Osteoblast (primary cell): ENCODE results near the gene TRIM65. TPM values are rescaled to one million over a fixed set of nuclear protein-coding genes. Genes with fewer than 3 reads are reported as not detected.
"Not testable (repeated sequence)": the region's sequence is repeated elsewhere in the genome, so short reads cannot be mapped to it uniquely, and the experiment has no call there.

Experiments
- DNase-seq: peaks from one replicate; pipeline ENCODE4 v3.0.0; 2011; ENCODE audit warnings: low spot score, mixed read lengths; ENCODE audit not compliant: insufficient read length; ENCODE audit errors: missing footprints
- H2AFZ ChIP-seq: 2 replicates; pipeline ENCODE4 v1.6.0; 2011; ENCODE audit warnings: mild to moderate bottlenecking, low read length
- H3K27ac ChIP-seq: 2 replicates; pipeline ENCODE4 v1.5.1; 2011; ENCODE audit warnings: mild to moderate bottlenecking, low read depth, low read length, moderate library complexity
- H3K27me3 ChIP-seq: 2 replicates; pipeline ENCODE4 v1.6.0; 2012; ENCODE audit warnings: mild to moderate bottlenecking, control low read depth, inconsistent platforms, low read length, moderate library complexity; ENCODE audit not compliant: insufficient read depth
- H3K36me3 ChIP-seq: 2 replicates; pipeline ENCODE4 v1.5.1; 2011; ENCODE audit warnings: mild to moderate bottlenecking, low read length, control low read depth, moderate library complexity; ENCODE audit not compliant: insufficient read depth
- H3K4me1 ChIP-seq: 2 replicates; pipeline ENCODE4 v1.5.1; 2011; ENCODE audit warnings: mild to moderate bottlenecking, low read length, control low read depth, moderate library complexity; ENCODE audit not compliant: insufficient read depth
- H3K4me2 ChIP-seq: 2 replicates; pipeline ENCODE4 v1.6.0; 2011; ENCODE audit warnings: mild to moderate bottlenecking, low read length; ENCODE audit not compliant: insufficient read depth
- H3K4me3 ChIP-seq: fragments of 200-600 bp; sonication (generic); 3 replicates; pipeline ENCODE4 v1.5.1; 2012; ENCODE audit warnings: mild to moderate bottlenecking, low read length, inconsistent platforms; ENCODE audit not compliant: insufficient read depth
- H3K79me2 ChIP-seq: 2 replicates; pipeline ENCODE4 v1.6.0; 2012; ENCODE audit warnings: mild to moderate bottlenecking, low read length, control low read depth, inconsistent platforms; ENCODE audit not compliant: insufficient read depth
- H3K9me3 ChIP-seq: 2 replicates; pipeline ENCODE4 v1.5.1; 2011; ENCODE audit warnings: low read depth, low read length, control low read depth
- H4K20me1 ChIP-seq: 2 replicates; pipeline ENCODE4 v1.6.0; 2012; ENCODE audit warnings: mild to moderate bottlenecking, low read length, control low read depth; ENCODE audit not compliant: insufficient read depth
- total RNA-seq: library from RNA; depleted of rRNA; stranded (reverse); fragments of >200 nt; gene quantifications from 2 replicates; pipeline ENCODE4 v1.2.3, GENCODE V29; 2012
- TF ChIP-seq, protein P1 (sequence below): IDR thresholded peaks from 2 replicates; pipeline ENCODE4 v1.5.1; 2011; ENCODE audit warnings: mild to moderate bottlenecking, low read depth, low read length, moderate library complexity; ENCODE audit errors: extremely low read depth

Gene TRIM65
- total RNA-seq, 1 donor = 22.8 TPM

DNA sequence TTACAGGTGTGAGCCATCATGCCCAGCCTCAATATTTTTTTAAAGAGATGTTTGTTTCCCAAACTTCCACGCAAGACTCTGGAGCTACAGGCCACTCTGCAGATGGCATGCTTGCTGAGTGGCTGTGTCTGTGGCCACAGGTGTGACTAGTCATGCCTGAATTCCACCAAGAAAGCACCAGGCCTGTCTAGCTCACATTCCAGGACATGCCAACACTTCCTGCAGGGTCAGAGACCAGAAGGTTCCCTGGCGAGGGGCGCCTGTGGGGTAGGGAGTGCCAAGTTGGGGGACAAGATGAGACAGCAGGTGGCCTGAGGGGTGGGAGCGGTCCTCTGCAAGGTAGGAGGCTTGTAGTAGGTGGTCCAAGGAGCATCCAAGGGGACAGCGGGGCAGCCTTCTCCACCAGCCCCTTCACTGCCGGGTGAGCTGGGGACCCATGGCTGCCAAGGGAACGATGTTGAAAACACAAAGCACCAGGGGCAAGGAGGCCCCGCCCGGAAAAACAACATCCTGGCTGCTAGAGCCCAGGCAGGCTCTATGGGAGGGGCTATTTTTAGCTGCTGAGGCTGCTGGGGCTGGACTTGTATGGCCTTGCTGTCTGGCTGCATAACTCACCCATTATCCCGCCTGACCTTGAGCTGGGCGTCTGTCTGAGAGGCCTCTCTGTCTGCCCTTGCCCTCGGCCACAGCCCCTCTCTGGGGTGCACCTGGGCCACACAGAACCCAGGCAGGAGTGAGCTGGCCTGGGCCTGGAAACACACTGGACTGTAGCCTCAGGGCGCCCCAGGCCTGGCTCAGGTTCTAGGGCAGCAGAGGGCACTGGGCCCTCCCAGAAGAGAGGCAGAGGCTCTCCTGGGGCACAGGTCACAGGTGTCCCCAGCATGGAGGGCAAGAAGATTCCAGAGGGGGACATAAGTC, 24.1 kb downstream of the TRIM65 start:
- Histone ChIP-seq H3K9me3 (no peaks in the 10 kb centered on the region), H3K4me2 (peak overlapping the region; percentile 20), H3K27me3 (no peaks in the 10 kb centered on the region), H3K4me1 (peaks cover 40% of the 10 kb centered on the region), H3K36me3 (no peaks in the 10 kb centered on the region), H3K4me3 (peak overlapping the region; percentile 16), H3K27ac (peak overlapping the region; percentile 80), H4K20me1 (peaks cover 3% of the 10 kb centered on the region), H2AFZ (peak overlapping the region; percentile 63), H3K79me2 (no peaks in the 10 kb centered on the region)
- TF ChIP-seq, protein P1, sequence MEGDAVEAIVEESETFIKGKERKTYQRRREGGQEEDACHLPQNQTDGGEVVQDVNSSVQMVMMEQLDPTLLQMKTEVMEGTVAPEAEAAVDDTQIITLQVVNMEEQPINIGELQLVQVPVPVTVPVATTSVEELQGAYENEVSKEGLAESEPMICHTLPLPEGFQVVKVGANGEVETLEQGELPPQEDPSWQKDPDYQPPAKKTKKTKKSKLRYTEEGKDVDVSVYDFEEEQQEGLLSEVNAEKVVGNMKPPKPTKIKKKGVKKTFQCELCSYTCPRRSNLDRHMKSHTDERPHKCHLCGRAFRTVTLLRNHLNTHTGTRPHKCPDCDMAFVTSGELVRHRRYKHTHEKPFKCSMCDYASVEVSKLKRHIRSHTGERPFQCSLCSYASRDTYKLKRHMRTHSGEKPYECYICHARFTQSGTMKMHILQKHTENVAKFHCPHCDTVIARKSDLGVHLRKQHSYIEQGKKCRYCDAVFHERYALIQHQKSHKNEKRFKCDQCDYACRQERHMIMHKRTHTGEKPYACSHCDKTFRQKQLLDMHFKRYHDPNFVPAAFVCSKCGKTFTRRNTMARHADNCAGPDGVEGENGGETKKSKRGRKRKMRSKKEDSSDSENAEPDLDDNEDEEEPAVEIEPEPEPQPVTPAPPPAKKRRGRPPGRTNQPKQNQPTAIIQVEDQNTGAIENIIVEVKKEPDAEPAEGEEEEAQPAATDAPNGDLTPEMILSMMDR = no peak
- peak; percentile 98 for DNase-seq

DNA sequence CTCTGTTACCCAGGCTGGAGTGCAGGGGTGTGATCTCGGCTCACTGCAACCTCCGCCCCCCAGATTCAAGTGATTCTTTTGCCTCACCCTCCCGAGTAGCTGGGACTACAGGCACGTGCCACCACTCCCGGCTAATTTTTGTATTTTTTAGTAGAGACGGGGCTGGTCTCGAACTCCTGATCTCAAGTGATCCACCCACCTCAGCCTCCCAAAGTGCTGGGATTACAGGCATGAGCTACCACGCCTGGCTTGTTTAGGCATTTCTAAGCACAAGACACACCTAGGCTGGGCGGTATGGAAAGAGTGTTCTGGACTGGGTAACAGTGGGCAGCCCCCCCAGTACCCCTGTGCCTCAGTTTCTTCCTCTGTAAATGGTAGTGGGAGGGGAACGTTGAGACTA, 26.5 kb downstream of the TRIM65 start:
- H3K27me3 ChIP-seq, H3K4me2 ChIP-seq, H4K20me1 ChIP-seq, H3K79me2 ChIP-seq, H3K4me3 ChIP-seq, H2AFZ ChIP-seq, H3K9me3 ChIP-seq, H3K27ac ChIP-seq, H3K36me3 ChIP-seq: not testable (repeated sequence)
- peaks cover 17% of the 10 kb centered on the region for H3K4me1 ChIP-seq
- DNase-seq = peak; percentile 15

DNA sequence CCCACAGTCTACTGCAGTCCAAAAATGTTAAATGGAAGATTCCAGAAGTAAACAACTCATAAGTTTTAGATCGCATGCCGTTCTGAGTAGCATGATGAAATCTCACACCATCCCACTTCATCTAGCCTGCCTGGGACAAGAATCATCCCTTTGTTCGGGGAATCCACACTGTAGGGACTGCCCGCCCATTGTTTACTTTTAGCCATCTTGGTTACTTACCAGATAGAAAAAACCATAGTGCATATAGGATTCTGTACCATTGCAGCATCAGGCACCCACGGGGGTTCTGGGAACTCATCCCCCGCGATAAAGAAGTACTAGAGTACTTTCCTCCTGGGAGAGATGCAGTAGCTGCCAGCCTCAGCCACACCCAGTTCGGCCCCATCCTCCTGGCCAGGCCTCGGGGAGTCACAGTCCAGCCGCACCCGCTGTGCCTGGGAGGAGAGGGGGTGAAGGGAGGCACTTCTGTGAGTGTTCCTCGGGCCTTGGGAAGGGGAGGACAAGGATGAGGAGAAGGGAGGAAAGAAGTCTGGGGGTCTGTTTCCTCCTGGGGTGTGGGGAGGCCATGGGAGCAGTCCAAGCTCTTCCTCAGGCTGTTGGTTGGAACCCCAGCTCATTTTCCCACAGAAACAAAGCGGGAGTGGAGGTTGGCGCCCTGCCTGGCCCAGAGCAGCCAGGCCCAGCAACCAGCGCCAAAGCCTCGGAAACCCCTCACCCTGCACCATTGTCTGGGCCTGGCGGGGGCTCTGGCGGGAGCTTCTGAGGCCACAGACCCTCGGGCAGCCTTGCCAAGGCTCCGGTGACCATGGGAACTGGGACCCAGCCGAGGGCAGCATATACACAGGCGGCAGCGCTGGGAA, 27.2 kb downstream of the TRIM65 start:
- Histone ChIP-seq H3K27me3 (no peaks in the 10 kb centered on the region), H3K79me2 (no peaks in the 10 kb centered on the region), H2AFZ (peak overlapping the region; percentile 88), H3K36me3 (no peaks in the 10 kb centered on the region), H3K4me1 (peaks cover 17% of the 10 kb centered on the region), H3K4me2 (peak overlapping the region; percentile 7), H3K9me3 (no peaks in the 10 kb centered on the region), H4K20me1 (no peaks in the 10 kb centered on the region), H3K27ac (peak overlapping the region; percentile 45), H3K4me3 (no peak overlapping the region)
- peak; percentile 95 for DNase-seq
- TF ChIP-seq, protein P1 = no peak

DNA sequence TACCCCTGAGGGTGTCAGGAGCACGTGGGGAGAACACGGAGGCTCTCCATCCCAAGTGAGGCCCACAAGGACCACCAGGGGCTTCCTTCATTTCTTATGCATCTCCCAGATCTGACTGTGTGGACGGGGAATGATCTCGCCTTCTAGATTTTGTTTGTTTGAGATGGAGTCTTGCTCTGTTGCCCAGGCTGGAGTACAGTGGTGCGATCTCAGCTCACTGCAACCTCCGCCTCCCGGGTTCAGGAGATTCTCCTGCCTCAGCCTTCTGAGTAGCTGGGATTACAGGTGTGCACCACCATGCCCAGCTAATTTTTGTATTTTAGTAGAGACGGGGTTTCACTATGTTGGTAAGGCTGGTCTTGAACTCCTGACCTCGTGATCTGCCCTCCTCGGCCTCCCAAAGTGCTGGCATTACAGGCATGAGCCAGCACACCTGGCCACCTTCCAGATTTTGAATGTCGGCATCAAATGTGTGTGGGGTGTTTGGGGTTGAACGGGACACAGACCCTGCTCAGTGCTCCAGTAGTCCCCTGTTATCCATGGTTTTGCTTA, 27.9 kb downstream of the TRIM65 start:
- not testable (repeated sequence) for H4K20me1 ChIP-seq, H3K4me3 ChIP-seq, H3K36me3 ChIP-seq, H3K79me2 ChIP-seq, H3K9me3 ChIP-seq, H3K27me3 ChIP-seq, H3K4me2 ChIP-seq, H3K27ac ChIP-seq
- H2AFZ ChIP-seq = peak overlapping the region; percentile 88
- peaks cover 17% of the 10 kb centered on the region for H3K4me1 ChIP-seq
- DNase-seq = peak; percentile 26

DNA sequence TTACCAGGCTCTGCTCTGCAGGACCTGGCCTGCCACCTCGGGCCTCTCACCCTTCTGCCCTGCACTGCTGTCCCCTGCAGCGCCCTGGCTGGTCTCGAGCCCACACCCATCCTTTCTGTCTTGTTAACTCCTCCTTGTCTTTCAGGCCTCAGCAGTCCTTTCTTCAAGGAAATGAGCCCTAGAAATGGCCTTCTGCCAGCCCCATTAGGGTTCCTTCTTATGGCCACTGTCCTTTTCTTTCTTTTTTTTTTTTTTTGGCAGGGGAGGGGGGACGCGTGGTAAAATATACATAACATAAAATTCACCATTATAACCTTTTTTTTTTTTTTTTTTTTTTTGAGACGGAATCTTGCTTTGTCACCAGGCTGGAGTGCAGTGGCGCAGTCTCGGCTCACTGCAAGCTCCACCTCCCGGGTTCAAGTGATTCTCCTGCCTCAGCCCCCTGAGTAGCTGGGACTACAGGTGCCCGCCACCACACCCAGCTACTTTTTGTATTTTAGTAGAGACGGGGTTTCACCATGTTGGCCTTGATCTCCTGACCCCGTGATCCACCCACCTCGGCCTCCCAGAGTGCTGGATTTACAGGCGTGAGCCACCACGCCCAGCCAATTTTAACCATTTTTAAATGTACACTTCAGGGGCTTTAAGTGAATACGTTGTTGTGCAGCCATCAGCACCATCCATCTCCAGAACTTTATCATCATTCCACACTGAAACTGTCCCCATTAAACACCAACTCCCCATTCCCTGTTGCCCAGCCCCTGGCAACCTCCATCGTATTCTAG, 31.2 kb downstream of the TRIM65 start:
- peak; percentile 43 for DNase-seq
- not testable (repeated sequence) for H3K36me3 ChIP-seq, H3K9me3 ChIP-seq, H3K79me2 ChIP-seq, H3K27ac ChIP-seq, H3K4me2 ChIP-seq, H3K4me1 ChIP-seq, H2AFZ ChIP-seq, H3K4me3 ChIP-seq, H3K27me3 ChIP-seq, H4K20me1 ChIP-seq

DNA sequence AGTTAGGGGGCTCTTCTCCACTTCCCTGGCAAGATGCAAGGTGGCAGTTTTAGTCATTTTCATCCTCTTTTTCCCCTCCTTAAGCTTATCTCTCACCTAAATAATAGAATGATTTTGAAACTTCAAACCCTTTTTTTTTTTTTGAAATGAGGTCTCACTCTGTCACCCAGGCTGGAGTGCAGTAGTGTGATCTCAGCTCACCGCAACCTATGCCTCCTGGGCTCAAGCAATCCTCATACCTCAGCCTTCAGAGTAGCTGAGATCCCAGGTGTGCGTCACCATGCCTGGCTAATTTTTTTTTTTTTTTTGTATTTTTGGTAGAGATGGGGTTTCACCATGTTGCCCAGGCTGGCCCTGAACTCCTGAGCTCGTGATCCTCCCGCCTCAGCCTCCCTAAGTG, 31.9 kb downstream of the TRIM65 start:
- H3K79me2 ChIP-seq, H3K4me1 ChIP-seq, H3K36me3 ChIP-seq, H3K4me2 ChIP-seq, H3K27ac ChIP-seq, DNase-seq, H4K20me1 ChIP-seq, H3K9me3 ChIP-seq, H3K4me3 ChIP-seq, H3K27me3 ChIP-seq: not testable (repeated sequence)
- peak overlapping the region; percentile 57 for H2AFZ ChIP-seq
